HG02623 (cell line): Measurements from ENCODE around the gene MTMR11.

Experiments used
- ATAC-seq: cut with Tn5 transposase; IDR thresholded peaks from one replicate; pipeline ENCODE4 v1.9.1; 2021; ENCODE audit warnings: moderate library complexity; ENCODE audit not compliant: unreplicated experiment

The MTMR11 gene

GRCh38 chr1:149937759-149938158 is 1.1 kb upstream of the MTMR11 start:
- no peak for ATAC-seq

- ATAC-seq, result no peak
Measured at GRCh38 chr1:149936992-149937705, 470 bp upstream of the MTMR11 start.

GRCh38 chr1:149934356-149934755 is 2.3 kb downstream of the MTMR11 start:
- no peak for ATAC-seq

- no peak for ATAC-seq
Measured at GRCh38 chr1:149933208-149933607, 3.5 kb downstream of the MTMR11 start.

GRCh38 chr1:149932474-149932873 is 4.2 kb downstream of the MTMR11 start:
- no peak for ATAC-seq

GRCh38 chr1:149931212-149931790 is 5.4 kb downstream of the MTMR11 start:
- no peak for ATAC-seq

GRCh38 chr1:149929856-149930255 is 6.8 kb downstream of the MTMR11 start:
- no peak for ATAC-seq

GRCh38 chr1:149928401-149928724 is 8.3 kb downstream of the MTMR11 start:
- no peak for ATAC-seq

GRCh38 chr1:149927563-149928400 is 8.9 kb downstream of the MTMR11 start, which contains the start of gene SF3B4:
TSS of gene SF3B4 (minus strand) at chr1:149927803. CDS start at chr1:149927759, 44 bp downstream.
- ATAC-seq, result peak; percentile 87

- ATAC-seq, result no peak
Measured at GRCh38 chr1:149927056-149927562, 9.6 kb downstream of the MTMR11 start.

- ATAC-seq, result no peak
Measured at GRCh38 chr1:149926296-149926695, 10.4 kb downstream of the MTMR11 start.

GRCh38 chr1:149925751-149926150 is 10.9 kb downstream of the MTMR11 start:
- no peak for ATAC-seq

- ATAC-seq, result no peak
Measured at GRCh38 chr1:149925345-149925744, 11.3 kb downstream of the MTMR11 start.

- ATAC-seq, result no peak
Measured at GRCh38 chr1:149923626-149924025, 13.1 kb downstream of the MTMR11 start.

GRCh38 chr1:149917571-149918144 is 19.0 kb downstream of the MTMR11 start, which contains the start of gene SV2A:
TSS of gene SV2A (minus strand) at chr1:149917844. CDS start at chr1:149913840, 4,004 bp downstream.
- no peak for ATAC-seq

- ATAC-seq, result no peak
Measured at GRCh38 chr1:149916898-149917252, 19.8 kb downstream of the MTMR11 start.

GRCh38 chr1:149916193-149916897 is 20.3 kb downstream of the MTMR11 start:
- ATAC-seq, result no peak

- no peak for ATAC-seq
Measured at GRCh38 chr1:149915429-149916192, 21.1 kb downstream of the MTMR11 start.

GRCh38 chr1:149914545-149914944 is 22.1 kb downstream of the MTMR11 start:
- ATAC-seq, result no peak

GRCh38 chr1:149906570-149907075 is 30.1 kb downstream of the MTMR11 start:
- ATAC-seq, result no peak
